Adipose tissue (tissue), 3 donors: Measurements from ENCODE around the gene TRHDE. TPM values are rescaled to one million over a fixed set of nuclear protein-coding genes. Genes with fewer than 3 reads are reported as not detected.

ENCODE experiments used
- H3K27ac ChIP-seq: one replicate; pipeline ENCODE4 v1.5.1; 2013; ENCODE audit warnings: low read depth, low read length
- WGBS, 3 donors: extraction: QIAGEN DNeasy Blood & Tissue Kit; methylation state at CpG; one replicate each; pipeline ENCODE4 v1.1.7; 2013; 5-methylcytosine and 5-hydroxymethylcytosine counted together
- polyA plus RNA-seq, 3 donors: library from polyadenylated mRNA; stranded (reverse); fragments of 200-250 nt; gene quantifications; one replicate each; pipeline ENCODE4 v1.2.3, GENCODE V29; 2013
- donor health status: healthy with polysubstance abuse.
- donor health status: Bipolar disorder and iron deficiency.
- donor health status: healthy.

Gene TRHDE
- polyA plus RNA-seq, 3 donors: 2.0 to 4.2 (median 2.7) TPM

- H3K27ac ChIP-seq: no peak overlapping the region
- 72 to 100% (median 91%) methylated on average over 1 of the region's 1 CpG for WGBS, 3 donors
These were observed 96.1 kb downstream of the TRHDE start for GRCh38 chr12:72368298-72368697.

GRCh38 chr12:72368719-72369422 is 96.7 kb downstream of the TRHDE start:
- WGBS, 3 donors: 29 to 71% (median 68%) methylated on average over 3 of the region's 3 CpGs
- no peak overlapping the region for H3K27ac ChIP-seq

GRCh38 chr12:72369423-72369959 is 97.3 kb downstream of the TRHDE start:
- 12 to 40% (median 38%) methylated on average over 4 of the region's 4 CpGs for WGBS, 3 donors
- H3K27ac ChIP-seq: no peak overlapping the region

GRCh38 chr12:72380441-72380840 is 108.3 kb downstream of the TRHDE start:
- 80 to 100% (median 88%) methylated on average over 2 of the region's 2 CpGs for WGBS, 3 donors
- no peak overlapping the region for H3K27ac ChIP-seq

- no peak overlapping the region for H3K27ac ChIP-seq
These were observed 116.2 kb downstream of the TRHDE start for GRCh38 chr12:72388322-72388721.

- H3K27ac ChIP-seq: no peak overlapping the region
- 68 to 94% (median 84%) methylated on average over 1 of the region's 1 CpG for WGBS, 3 donors
These were observed 118.0 kb downstream of the TRHDE start for GRCh38 chr12:72390146-72390545.

GRCh38 chr12:72406111-72406510 is 133.9 kb downstream of the TRHDE start:
- H3K27ac ChIP-seq: no peak overlapping the region
- 35 to 42% (median 41%) methylated on average over 2 of the region's 2 CpGs for WGBS, 3 donors

GRCh38 chr12:72432037-72432604 is 160.0 kb downstream of the TRHDE start:
- WGBS, 3 donors: 34 to 90% (median 77%) methylated on average over 7 of the region's 7 CpGs
- H3K27ac ChIP-seq: no peak overlapping the region

GRCh38 chr12:72433298-72433697 is 161.1 kb downstream of the TRHDE start:
- 35 to 75% (median 50%) methylated on average over 1 of the region's 1 CpG for WGBS, 3 donors
- no peak overlapping the region for H3K27ac ChIP-seq

GRCh38 chr12:72434999-72435398 is 162.8 kb downstream of the TRHDE start:
- H3K27ac ChIP-seq: no peak overlapping the region
- 65 to 80% (median 79%) methylated on average over 1 of the region's 1 CpG for WGBS, 3 donors

- 75 to 93% (median 85%) methylated on average over 2 of the region's 2 CpGs for WGBS, 3 donors
- no peak overlapping the region for H3K27ac ChIP-seq
These were observed 170.0 kb downstream of the TRHDE start for GRCh38 chr12:72442217-72442616.

GRCh38 chr12:72444125-72444524 is 172.0 kb downstream of the TRHDE start:
- no peak overlapping the region for H3K27ac ChIP-seq

- 79 to 87% (median 83%) methylated on average over 2 of the region's 2 CpGs for WGBS, 3 donors
- no peak overlapping the region for H3K27ac ChIP-seq
These were observed 172.4 kb downstream of the TRHDE start for GRCh38 chr12:72444566-72444965.

- H3K27ac ChIP-seq: no peak overlapping the region
- 84 to 95% (median 85%) methylated on average over 1 of the region's 1 CpG for WGBS, 3 donors
These were observed 175.9 kb downstream of the TRHDE start for GRCh38 chr12:72448089-72448488.

GRCh38 chr12:72448805-72449204 is 176.6 kb downstream of the TRHDE start:
- WGBS, 3 donors: 41 to 67% (median 62%) methylated on average over 2 of the region's 2 CpGs
- H3K27ac ChIP-seq: no peak overlapping the region

- no peak overlapping the region for H3K27ac ChIP-seq
These were observed 180.9 kb downstream of the TRHDE start for GRCh38 chr12:72453066-72453465.

- no peak overlapping the region for H3K27ac ChIP-seq
These were observed 181.4 kb downstream of the TRHDE start for GRCh38 chr12:72453550-72453949.

GRCh38 chr12:72464471-72464870 is 192.3 kb downstream of the TRHDE start:
- H3K27ac ChIP-seq: no peak overlapping the region

More at GRCh38 chr12:72453550-72453949, 181.4 kb downstream of the TRHDE start:
- 80 to 85% (median 85%) methylated on average over 2 of the region's 2 CpGs for WGBS, 3 donors

GRCh38 chr12:72465155-72465554 is 193.0 kb downstream of the TRHDE start:
- no peak overlapping the region for H3K27ac ChIP-seq
- WGBS, 3 donors: 58 to 94% (median 88%) methylated on average over 1 of the region's 1 CpG

- 47 to 95% (median 87%) methylated on average over 5 of the region's 5 CpGs for WGBS, 3 donors
These were observed 193.9 kb downstream of the TRHDE start for GRCh38 chr12:72465940-72466630.

More at GRCh38 chr12:72465940-72466630, 193.9 kb downstream of the TRHDE start:
- no peak overlapping the region for H3K27ac ChIP-seq
